Sigmoid colon (tissue), 4 donors: Measurements from ENCODE around the gene SMYD3.

Source experiments
- CTCF ChIP-seq, 4 experiments: fragments of 450-650 bp in 3 of 4; fragments of 200-600 bp in 1 of 4; IDR thresholded peaks; one replicate each; pipeline ENCODE4 v1.5.1; 2016 to 2019; ENCODE audit warnings: antibody characterized with exemption in 4 of 4, mild to moderate bottlenecking in 3 of 4, moderate library complexity in 2 of 4
- POLR2A ChIP-seq, 2 donors: fragments of 450-650 bp; IDR thresholded peaks; one replicate each; pipeline ENCODE4 v1.6.1; 2016; ENCODE audit warnings: antibody characterized with exemption in 2 of 2, mild to moderate bottlenecking in 2 of 2, moderate library complexity in 2 of 2
- POLR2AphosphoS5 ChIP-seq, 4 donors: sonication (generic); formaldehyde crosslinking; IDR thresholded peaks; one replicate each; pipeline ENCODE4 v1.6.1; 2017; ENCODE audit warnings: antibody characterized with exemption in 4 of 4

GRCh38 chr1:246311461-246311860 lies 195.6 kb downstream of the SMYD3 start:
- TF ChIP-seq CTCF (IDR thresholded peaks at IDR 0.05) (no peak), POLR2A (IDR thresholded peaks at IDR 0.05) (no peak), POLR2AphosphoS5 (IDR thresholded peaks at IDR 0.05) (no peak)
